Skeletal muscle tissue (tissue), 4 donors: ENCODE data around the gene AKR1C8. TPM values are rescaled to one million over a fixed set of nuclear protein-coding genes. Genes with fewer than 3 reads are reported as not detected.
"Not testable (repeated sequence)": the region's sequence is repeated elsewhere in the genome, so short reads cannot be mapped to it uniquely, and the experiment has no call there.

ENCODE experiments used
- H3K27ac ChIP-seq: one replicate; pipeline ENCODE4 v1.7.0; 2013; ENCODE audit warnings: mild to moderate bottlenecking, low read depth, low read length, inconsistent platforms
- H3K27me3 ChIP-seq, 3 donors: one replicate each; pipeline ENCODE4 v1.7.0; 2013; ENCODE audit warnings: low read length in 3 of 3; ENCODE audit not compliant: control insufficient read depth in 3 of 3, insufficient read depth in 3 of 3
- H3K36me3 ChIP-seq, 3 donors: one replicate each; pipeline ENCODE4 v1.7.0; 2013; ENCODE audit warnings: low read length in 3 of 3; ENCODE audit not compliant: control insufficient read depth in 3 of 3, insufficient read depth in 3 of 3
- H3K4me1 ChIP-seq, 3 donors: one replicate each; pipeline ENCODE4 v1.7.0; 2013; ENCODE audit warnings: low read length in 3 of 3, mild to moderate bottlenecking in 3 of 3; ENCODE audit not compliant: control insufficient read depth in 3 of 3, insufficient read depth in 3 of 3
- H3K4me3 ChIP-seq, 3 donors: one replicate each; pipeline ENCODE4 v1.7.0; 2013; ENCODE audit warnings: low read length in 3 of 3
- H3K9ac ChIP-seq, 3 donors: one replicate each; pipeline ENCODE4 v1.7.0; 2013; ENCODE audit warnings: low read length in 3 of 3, mild to moderate bottlenecking in 3 of 3, moderate library complexity in 2 of 3, low read depth in 1 of 3
- H3K9me3 ChIP-seq, 3 donors: one replicate each; pipeline ENCODE4 v1.7.0; 2013; ENCODE audit warnings: low read length in 3 of 3; ENCODE audit not compliant: control insufficient read depth in 3 of 3
- total RNA-seq: library from RNA; depleted of rRNA; stranded (reverse); fragments of >200 nt; gene quantifications from one replicate; pipeline ENCODE4 v1.2.3, GENCODE V29; 2014
- donor health status: Osteomylitis.

AKR1C8 gene
- total RNA-seq, 1 donor from 2014 or later = not detected

GRCh38 chr10:5209776-5210175 is 24.8 kb upstream of the AKR1C8 start:
- not testable (repeated sequence) for H3K4me1 ChIP-seq, H3K4me3 ChIP-seq, H3K27ac ChIP-seq, H3K9ac ChIP-seq, H3K9me3 ChIP-seq, H3K36me3 ChIP-seq, H3K27me3 ChIP-seq

GRCh38 chr10:5206799-5207198 is 21.8 kb upstream of the AKR1C8 start:
- Histone ChIP-seq H3K9me3 (no peaks in the 10 kb centered on the region), H3K9ac (no peak overlapping the region), H3K27me3 (no peaks in the 10 kb centered on the region), H3K4me3 (no peak overlapping the region), H3K4me1 (no peaks in the 10 kb centered on the region), H3K36me3 (no peaks in the 10 kb centered on the region), H3K27ac (no peak overlapping the region)

DNA sequence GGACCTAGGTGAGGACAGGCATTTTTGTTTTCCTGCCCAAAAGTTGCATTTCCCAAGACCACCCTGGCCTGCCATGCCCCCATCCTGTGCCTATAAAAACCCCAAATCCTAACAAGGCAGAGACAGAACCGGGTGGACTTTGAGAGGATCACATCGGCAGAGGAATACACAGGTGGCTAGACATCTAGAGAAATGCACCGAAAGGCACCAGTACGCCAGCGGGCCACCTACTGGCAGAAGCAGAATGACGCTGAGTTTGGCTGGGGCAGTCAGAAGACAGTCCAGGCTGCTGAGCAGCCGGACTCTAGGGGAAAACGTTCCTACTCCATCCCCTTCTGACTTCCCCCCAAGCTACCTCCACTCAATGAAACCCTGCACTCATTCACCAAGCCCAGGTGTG is 14.4 kb upstream of the AKR1C8 start:
- H3K27ac ChIP-seq = no peak overlapping the region
- H3K27me3 ChIP-seq = peaks cover 0 to 2% (median 0%) of the 10 kb centered on the region in 3 donors
- no peaks in the 10 kb centered on the region for H3K4me1 ChIP-seq
- H3K9ac ChIP-seq = no peak overlapping the region
- no peak overlapping the region for H3K4me3 ChIP-seq
- H3K36me3 ChIP-seq = no peaks in the 10 kb centered on the region
- no peaks in the 10 kb centered on the region for H3K9me3 ChIP-seq

DNA sequence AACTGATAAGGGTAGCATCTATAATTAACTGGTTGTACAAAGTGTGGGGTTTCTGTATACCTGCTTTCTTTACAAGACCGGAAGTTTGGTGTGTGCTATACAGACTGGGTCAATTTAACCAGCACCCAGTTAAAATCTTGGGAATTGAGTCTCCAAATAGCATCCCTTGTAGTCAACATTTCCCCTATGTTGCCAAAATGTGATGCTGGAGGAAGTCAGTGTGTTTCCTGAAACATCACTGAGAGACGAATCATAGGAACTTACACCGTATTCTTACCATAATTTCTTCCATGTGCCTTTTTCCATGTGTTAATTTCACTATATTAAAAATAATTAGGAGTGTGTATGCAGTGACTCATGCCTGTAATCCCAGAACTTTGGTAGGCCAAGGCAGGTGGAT is 13.4 kb upstream of the AKR1C8 start:
- Histone ChIP-seq H3K9me3 (no peaks in the 10 kb centered on the region), H3K27me3 (peaks cover 0 to 2% (median 0%) of the 10 kb centered on the region in 3 donors), H3K27ac (no peak overlapping the region)

GRCh38 chr10:5196702-5197113 is 11.8 kb upstream of the AKR1C8 start, which contains the start of gene AKR1C4:
TSS of gene AKR1C4 (plus strand) at chr10:5196837. CDS start at chr10:5196868, 31 bp downstream.
- Histone ChIP-seq H3K9me3 (no peaks in the 10 kb centered on the region), H3K9ac (no peak within 1 kb of the TSS), H3K27me3 (peaks cover 0 to 2% (median 0%) of the 10 kb centered on the region in 3 donors), H3K27ac (no peak within 1 kb of the TSS), H3K36me3 (no peaks in the 10 kb centered on the region), H3K4me3 (no peak within 1 kb of the TSS), H3K4me1 (no peaks in the 10 kb centered on the region)

More for the DNA sequence above, 13.4 kb upstream of the AKR1C8 start:
- Histone ChIP-seq H3K4me3 (no peak overlapping the region), H3K36me3 (no peaks in the 10 kb centered on the region), H3K9ac (no peak overlapping the region), H3K4me1 (no peaks in the 10 kb centered on the region)

- Histone ChIP-seq H3K4me1 (no peaks in the 10 kb centered on the region), H3K36me3 (no peaks in the 10 kb centered on the region), H3K27me3 (peaks cover 0 to 2% (median 0%) of the 10 kb centered on the region in 3 donors), H3K4me3 (no peak overlapping the region), H3K27ac (no peak overlapping the region), H3K9me3 (no peaks in the 10 kb centered on the region), H3K9ac (no peak overlapping the region)
Observed at GRCh38 chr10:5195727-5196374, 10.9 kb upstream of the AKR1C8 start.

DNA sequence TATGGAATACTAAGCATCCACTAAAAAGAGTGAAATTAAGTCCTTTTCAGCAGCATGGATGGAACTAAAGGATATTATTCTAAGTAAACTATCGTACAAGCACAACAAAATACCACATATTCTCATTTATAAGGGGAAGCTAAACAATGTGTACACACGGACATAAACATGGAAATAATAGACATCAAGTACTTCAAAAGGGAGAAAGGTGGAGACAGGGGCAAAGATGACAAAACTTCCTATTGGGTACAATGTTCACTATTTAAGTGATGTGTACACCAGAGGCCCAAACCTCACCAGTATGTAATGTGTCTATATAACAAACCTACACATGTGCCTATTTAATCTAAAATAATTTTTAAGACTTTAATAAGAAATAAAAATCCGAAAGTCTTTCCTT is 9.5 kb upstream of the AKR1C8 start:
- Histone ChIP-seq H3K9me3 (no peaks in the 10 kb centered on the region), H3K4me1 (no peaks in the 10 kb centered on the region), H3K4me3 (no peak overlapping the region), H3K36me3 (no peaks in the 10 kb centered on the region), H3K9ac (no peak overlapping the region), H3K27ac (no peak overlapping the region), H3K27me3 (peaks cover 0 to 2% (median 0%) of the 10 kb centered on the region in 3 donors)

- Histone ChIP-seq H3K27me3 (no peaks in the 10 kb centered on the region), H3K27ac (no peak overlapping the region), H3K9ac (no peak overlapping the region)
Observed at GRCh38 chr10:5188358-5188757, 3.4 kb upstream of the AKR1C8 start.

DNA sequence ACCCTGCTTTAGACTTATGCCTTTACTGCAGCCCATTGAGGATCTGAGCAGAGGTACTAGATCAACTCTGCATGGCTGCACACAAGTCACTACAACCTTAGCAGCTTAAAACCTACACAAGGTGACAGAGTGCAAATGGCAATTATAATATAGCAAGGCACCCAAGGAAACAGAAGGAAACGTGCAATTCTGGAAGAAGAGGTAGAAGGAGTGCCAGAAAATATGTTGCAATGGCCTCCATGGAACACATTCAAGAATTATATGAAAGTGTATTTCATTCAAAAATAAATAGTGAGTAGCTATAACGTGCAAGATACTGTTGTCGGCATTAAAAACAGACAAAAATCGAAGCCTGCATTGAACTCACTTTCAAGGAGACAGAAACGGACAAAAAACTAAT is 2.9 kb upstream of the AKR1C8 start:
- Histone ChIP-seq H3K27ac (no peak overlapping the region), H3K4me3 (no peak overlapping the region), H3K36me3 (no peaks in the 10 kb centered on the region), H3K9me3 (no peaks in the 10 kb centered on the region), H3K4me1 (no peaks in the 10 kb centered on the region), H3K9ac (no peak overlapping the region), H3K27me3 (no peaks in the 10 kb centered on the region)

More at GRCh38 chr10:5188358-5188757, 3.4 kb upstream of the AKR1C8 start:
- Histone ChIP-seq H3K9me3 (no peaks in the 10 kb centered on the region), H3K4me1 (no peaks in the 10 kb centered on the region), H3K4me3 (no peak overlapping the region), H3K36me3 (no peaks in the 10 kb centered on the region)

DNA sequence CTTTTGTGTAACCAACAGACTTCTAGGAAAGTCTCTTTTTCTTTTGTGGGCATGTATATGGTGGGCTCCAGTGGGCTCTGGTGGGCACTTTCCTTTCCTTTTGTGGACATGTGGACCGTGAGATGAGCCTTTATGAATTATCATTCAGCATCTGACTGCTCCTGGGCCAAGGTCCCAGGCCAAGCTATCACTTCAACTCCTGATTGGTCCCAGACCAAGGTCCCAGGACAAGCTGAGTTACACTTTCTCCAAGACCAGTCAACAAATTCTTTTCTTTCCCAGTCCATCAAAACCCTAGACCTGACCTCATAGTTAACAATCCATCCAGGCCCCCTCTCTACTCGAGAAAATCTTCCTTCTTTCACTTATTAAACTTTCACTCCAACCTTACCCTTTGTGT is 1.0 kb downstream of the AKR1C8 start:
- no peak overlapping the region for H3K9ac ChIP-seq
- H3K27ac ChIP-seq = no peak overlapping the region
- H3K27me3 ChIP-seq = no peaks in the 10 kb centered on the region
- no peak overlapping the region for H3K4me3 ChIP-seq
- H3K36me3 ChIP-seq = no peaks in the 10 kb centered on the region
- H3K4me1 ChIP-seq = no peaks in the 10 kb centered on the region
- no peaks in the 10 kb centered on the region for H3K9me3 ChIP-seq
